Cardiac fibroblast (primary cell): ENCODE measurements around the gene ADD1.
A peak's percentile ranks its signal among the peaks of the same experiment; 100 is the strongest.

Experiments used
- DNase-seq, 2 donors: peaks; one replicate each; pipeline versions ENCODE4 v3.0.0 to v3.0.0-alpha.2; 2010; ENCODE audit warnings: low read depth in 2 of 2
- H3K4me3 ChIP-seq, 2 donors: replicated peaks in 1 of 2; 1 replicate in 1 of 2; 2 replicates in 1 of 2; pipeline ENCODE4 v1.5.1; 2011; ENCODE audit warnings: low read depth in 2 of 2, low read length in 2 of 2, mild to moderate bottlenecking in 2 of 2, moderate library complexity in 1 of 2
- TF ChIP-seq, protein P1 (sequence below): IDR thresholded peaks from one replicate; pipeline ENCODE4 v1.5.1; 2011; ENCODE audit warnings: low read depth, mild to moderate bottlenecking, low read length, inconsistent platforms

Gene ADD1

DNA sequence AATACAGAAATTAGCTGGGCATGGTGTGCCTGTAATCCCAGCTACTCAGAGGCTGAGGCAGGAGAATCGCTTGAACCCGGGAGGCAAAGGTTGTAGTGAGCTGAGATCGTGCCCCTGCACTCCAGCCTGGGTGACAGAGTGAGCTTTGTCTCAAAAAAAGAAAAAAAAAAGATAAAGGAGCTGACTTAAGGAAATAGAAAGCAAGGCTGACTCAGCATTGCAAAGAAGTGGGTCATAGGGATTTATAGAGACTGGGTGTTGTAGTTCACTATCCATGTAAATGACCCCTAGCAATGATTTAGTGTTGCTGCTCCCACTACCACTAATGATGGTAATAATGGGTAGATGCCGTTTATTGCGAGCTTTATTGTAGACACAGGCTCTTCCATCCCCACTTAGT is 47.6 kb downstream of the ADD1 start:
- TF ChIP-seq, protein P1, sequence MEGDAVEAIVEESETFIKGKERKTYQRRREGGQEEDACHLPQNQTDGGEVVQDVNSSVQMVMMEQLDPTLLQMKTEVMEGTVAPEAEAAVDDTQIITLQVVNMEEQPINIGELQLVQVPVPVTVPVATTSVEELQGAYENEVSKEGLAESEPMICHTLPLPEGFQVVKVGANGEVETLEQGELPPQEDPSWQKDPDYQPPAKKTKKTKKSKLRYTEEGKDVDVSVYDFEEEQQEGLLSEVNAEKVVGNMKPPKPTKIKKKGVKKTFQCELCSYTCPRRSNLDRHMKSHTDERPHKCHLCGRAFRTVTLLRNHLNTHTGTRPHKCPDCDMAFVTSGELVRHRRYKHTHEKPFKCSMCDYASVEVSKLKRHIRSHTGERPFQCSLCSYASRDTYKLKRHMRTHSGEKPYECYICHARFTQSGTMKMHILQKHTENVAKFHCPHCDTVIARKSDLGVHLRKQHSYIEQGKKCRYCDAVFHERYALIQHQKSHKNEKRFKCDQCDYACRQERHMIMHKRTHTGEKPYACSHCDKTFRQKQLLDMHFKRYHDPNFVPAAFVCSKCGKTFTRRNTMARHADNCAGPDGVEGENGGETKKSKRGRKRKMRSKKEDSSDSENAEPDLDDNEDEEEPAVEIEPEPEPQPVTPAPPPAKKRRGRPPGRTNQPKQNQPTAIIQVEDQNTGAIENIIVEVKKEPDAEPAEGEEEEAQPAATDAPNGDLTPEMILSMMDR = no peak
- H3K4me3 ChIP-seq = no peak overlapping the region
- peak; percentile 71 to 72 for DNase-seq

DNA sequence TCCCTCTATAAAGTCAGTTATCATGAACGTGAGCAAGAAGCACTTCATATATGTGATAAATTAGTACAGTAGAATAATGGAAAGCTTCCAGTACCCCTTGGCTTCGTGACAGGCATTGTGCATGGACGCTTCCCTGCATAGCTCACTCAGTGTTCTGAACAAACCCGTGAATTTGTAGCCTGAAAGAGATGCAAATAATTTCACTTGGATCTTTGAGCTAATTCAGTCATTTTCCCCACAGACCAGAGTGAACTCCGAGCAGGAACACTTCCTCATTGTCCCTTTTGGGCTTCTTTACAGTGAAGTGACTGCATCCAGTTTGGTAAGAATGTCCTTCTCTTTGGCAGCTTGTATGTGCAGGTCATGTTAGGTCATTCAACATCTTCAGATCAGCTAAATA is 50.1 kb downstream of the ADD1 start:
- TF ChIP-seq, protein P1 = no peak
- DNase-seq = peak in 1 of 2 donors; percentile 76
- no peak overlapping the region for H3K4me3 ChIP-seq

DNA sequence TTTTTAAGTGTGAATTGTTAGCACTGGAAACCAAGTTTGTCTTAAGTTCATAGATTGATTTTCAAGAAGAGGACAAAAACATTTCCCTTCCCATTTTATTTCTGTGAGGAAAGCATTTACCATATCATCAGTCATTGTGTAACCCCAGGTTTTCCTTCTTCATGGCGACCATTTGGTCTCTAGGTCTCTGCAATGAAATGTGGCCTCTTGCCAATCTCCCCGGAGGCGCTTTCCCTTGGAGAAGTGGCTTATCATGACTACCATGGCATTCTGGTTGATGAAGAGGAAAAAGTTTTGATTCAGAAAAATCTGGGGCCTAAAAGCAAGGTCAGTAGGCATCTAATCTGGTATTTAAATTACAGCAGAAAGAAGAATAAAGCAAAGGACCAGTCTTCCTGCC is 54.4 kb downstream of the ADD1 start:
- peak in 1 of 2 donors; percentile 49 for DNase-seq
- H3K4me3 ChIP-seq = no peak overlapping the region
- TF ChIP-seq, protein P1 = no peak

DNA sequence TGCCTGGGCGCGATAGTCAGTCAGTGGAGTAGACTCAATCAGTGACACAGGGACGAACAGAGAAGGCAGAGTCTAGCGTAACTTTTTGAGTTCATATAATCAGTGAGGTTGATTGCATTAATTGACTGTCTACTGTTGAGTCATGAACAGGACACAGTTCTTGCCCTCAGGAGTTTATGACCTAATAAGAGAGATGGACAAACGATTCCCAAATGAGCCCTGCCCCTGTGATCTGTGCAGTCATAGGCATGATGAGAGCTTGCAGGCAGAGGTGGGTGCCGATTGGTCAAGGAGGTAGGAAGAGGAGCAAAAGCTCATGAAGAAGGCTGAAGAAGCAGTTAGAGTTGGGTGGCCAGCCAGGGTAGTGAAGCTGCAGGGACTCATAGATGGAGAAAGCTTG is 57.1 kb downstream of the ADD1 start:
- TF ChIP-seq, protein P1 = no peak
- no peak for DNase-seq
- no peak overlapping the region for H3K4me3 ChIP-seq

DNA sequence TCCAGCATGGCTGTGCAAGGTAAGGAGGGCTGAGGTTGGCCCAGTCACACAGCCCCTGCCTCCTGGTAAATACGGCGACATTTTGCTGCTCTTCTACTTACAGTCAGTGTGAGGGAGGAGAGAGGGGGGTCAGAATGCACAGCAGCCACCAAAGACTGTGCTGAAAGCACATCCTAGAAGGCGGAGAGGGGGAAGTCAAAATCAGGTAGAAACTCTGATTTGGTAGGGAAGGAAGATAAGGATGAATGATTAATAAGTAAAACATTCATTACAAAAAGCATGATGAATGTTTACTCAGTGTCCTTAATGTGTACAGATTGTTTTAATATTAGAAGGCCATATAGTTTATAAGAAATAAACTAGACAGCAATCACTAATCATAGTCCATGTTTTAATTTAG is 57.5 kb downstream of the ADD1 start:
- DNase-seq = no peak
- no peak overlapping the region for H3K4me3 ChIP-seq
- TF ChIP-seq, protein P1 = no peak

DNA sequence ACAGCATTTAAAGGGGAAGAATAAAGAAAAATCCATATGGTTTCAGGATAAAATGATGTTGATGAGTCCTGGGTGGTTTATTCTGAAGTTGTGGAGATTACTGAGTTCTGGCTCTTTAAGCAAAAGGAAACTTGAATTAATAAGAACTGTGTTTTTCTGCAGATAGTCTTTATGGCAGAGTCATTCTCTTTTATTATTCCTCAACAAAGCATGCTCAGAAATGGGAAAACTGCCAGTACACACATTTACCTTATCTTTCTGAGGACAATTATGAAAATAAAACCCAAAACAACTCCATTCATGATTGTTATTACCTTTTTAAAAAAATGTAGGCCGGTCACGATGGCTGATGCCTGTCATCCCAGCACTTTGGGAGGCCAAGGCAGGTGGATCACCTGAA is 58.5 kb downstream of the ADD1 start:
- TF ChIP-seq, protein P1 = no peak
- H3K4me3 ChIP-seq = no peak overlapping the region
- DNase-seq = peak; percentile 19 to 65

DNA sequence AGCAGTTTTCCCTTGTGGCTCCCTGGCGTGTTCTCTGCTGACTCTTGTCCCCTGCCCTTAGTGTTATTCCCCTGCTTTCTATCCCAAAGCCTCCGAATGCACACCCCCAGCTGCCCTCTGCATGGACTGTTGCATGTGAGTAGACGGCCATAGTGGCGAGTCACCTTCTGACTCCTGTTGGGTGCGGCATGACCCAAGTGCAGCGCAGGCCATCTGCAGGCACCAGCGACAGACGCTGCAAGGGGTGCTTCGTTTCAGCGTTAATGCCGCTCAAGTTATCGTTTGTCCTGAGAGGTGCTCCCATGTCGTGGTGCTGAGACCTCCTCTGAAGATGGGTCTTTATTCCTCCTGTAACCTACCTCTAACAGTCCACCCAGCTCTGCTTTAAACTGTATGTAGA is 61.9 kb downstream of the ADD1 start:
- no peak overlapping the region for H3K4me3 ChIP-seq
- no peak for DNase-seq
- TF ChIP-seq, protein P1 = no peak
